Loucy (cell line): ENCODE data around the gene XPNPEP2.

Experiments
- H2AFZ ChIP-seq: fragments of 200-600 bp; sonication (generic); 2 replicates; pipeline ENCODE4 v1.6.0; 2016; ENCODE audit warnings: antibody characterized with exemption, mild to moderate bottlenecking, low read length, moderate library complexity
- H3F3A ChIP-seq: fragments of 200-600 bp; 2 replicates; pipeline ENCODE4 v1.6.0; 2016; ENCODE audit warnings: antibody characterized with exemption, low read depth, mild to moderate bottlenecking
- H3K27me3 ChIP-seq: fragments of 200-600 bp; sonication (generic); 2 replicates; pipeline ENCODE4 v1.6.1; 2014; ENCODE audit warnings: low read length, mild to moderate bottlenecking; ENCODE audit not compliant: insufficient read depth, poor library complexity, severe bottlenecking
- H3K36me3 ChIP-seq: fragments of 200-600 bp; sonication (generic); 2 replicates; pipeline ENCODE4 v1.6.1; 2016; ENCODE audit warnings: low read length; ENCODE audit not compliant: insufficient read depth
- H3K4me1 ChIP-seq: fragments of 200-600 bp; sonication (generic); 2 replicates; pipeline ENCODE4 v1.5.1; 2014; ENCODE audit warnings: low read length, mild to moderate bottlenecking; ENCODE audit not compliant: insufficient read depth, poor library complexity, severe bottlenecking
- H3K4me2 ChIP-seq: fragments of 200-600 bp; sonication (generic); 2 replicates; pipeline ENCODE4 v1.6.0; 2014; ENCODE audit warnings: antibody characterized with exemption, low read length, low read depth, mild to moderate bottlenecking; ENCODE audit not compliant: poor library complexity, severe bottlenecking
- H3K4me3 ChIP-seq: fragments of 200-600 bp; sonication (generic); 2 replicates; pipeline ENCODE4 v1.5.1; 2014; ENCODE audit warnings: low read length, mild to moderate bottlenecking, mixed read lengths; ENCODE audit not compliant: poor library complexity, severe bottlenecking
- H3K79me2 ChIP-seq: fragments of 200-600 bp; sonication (generic); 2 replicates; pipeline ENCODE4 v1.6.1; 2014; ENCODE audit warnings: low read length; ENCODE audit not compliant: insufficient read depth
- H3K9ac ChIP-seq: fragments of 200-600 bp; sonication (generic); 2 replicates; pipeline ENCODE4 v1.6.0; 2014; ENCODE audit warnings: mild to moderate bottlenecking, low read depth, low read length, moderate library complexity; ENCODE audit not compliant: poor library complexity, severe bottlenecking
- H3K9me2 ChIP-seq: fragments of 200-600 bp; sonication (generic); replicated peaks from 2 replicates; pipeline ENCODE4 v1.6.1; 2016; ENCODE audit warnings: low read depth, low read length, mixed read lengths
- H3K9me3 ChIP-seq: fragments of 200-600 bp; sonication (generic); 2 replicates; pipeline ENCODE4 v1.6.1; 2014; ENCODE audit warnings: mild to moderate bottlenecking, antibody characterized with exemption, low read length, low read depth; ENCODE audit not compliant: insufficient read depth
- H4K20me1 ChIP-seq: fragments of 200-600 bp; sonication (generic); 2 replicates; pipeline ENCODE4 v1.6.0; 2014; ENCODE audit warnings: antibody characterized with exemption, low read length, mild to moderate bottlenecking; ENCODE audit not compliant: insufficient read depth, poor library complexity, severe bottlenecking
- EZH2phosphoT487 ChIP-seq: fragments of 200-600 bp; IDR thresholded peaks from 2 replicates; pipeline ENCODE4 v1.6.1; 2018; ENCODE audit warnings: antibody characterized with exemption, mild to moderate bottlenecking, moderate library complexity, borderline replicate concordance
- TF ChIP-seq, protein P1 (sequence below): fragments of 200-600 bp; sonication (generic); conservative IDR thresholded peaks from 2 replicates; pipeline ENCODE4 v1.5.1; 2014; ENCODE audit warnings: mild to moderate bottlenecking, antibody characterized with exemption, low read length

The XPNPEP2 gene

DNA sequence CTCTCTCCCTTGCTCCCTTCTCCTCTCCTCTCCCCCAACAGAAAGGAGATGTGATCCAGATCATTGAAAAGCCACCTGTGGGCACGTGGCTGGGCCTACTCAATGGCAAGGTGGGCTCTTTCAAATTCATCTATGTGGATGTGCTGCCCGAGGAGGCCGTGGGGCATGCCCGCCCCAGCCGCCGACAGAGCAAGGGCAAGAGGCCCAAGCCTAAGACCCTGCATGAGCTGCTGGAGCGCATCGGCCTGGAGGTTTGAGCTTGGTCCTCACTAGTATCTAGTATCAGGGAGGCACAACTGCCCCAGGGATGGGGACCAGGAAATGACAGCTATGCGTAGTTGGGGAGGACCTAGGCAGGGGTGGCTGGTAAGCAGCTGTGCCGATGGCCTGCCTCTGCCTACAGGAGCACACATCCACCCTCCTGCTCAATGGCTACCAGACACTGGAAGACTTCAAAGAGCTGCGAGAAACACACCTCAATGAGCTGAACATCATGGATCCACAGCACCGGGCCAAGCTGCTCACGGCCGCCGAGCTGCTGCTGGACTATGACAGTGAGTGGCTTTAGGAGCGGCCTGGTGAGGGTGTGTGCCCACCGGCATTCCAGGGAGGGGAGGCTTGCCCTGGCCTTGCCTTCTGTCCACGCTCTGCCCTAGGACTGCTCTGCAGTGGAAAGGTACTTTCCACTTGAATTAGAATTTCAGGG, 54.0 kb downstream of the XPNPEP2 start:
- H3K9ac ChIP-seq, result no peak overlapping the region
- H3K4me3 ChIP-seq, result no peak overlapping the region
- peaks cover 8% of the 10 kb centered on the region for H3K4me1 ChIP-seq
- H3K79me2 ChIP-seq, result peaks cover 29% of the 10 kb centered on the region; the same call in 1 of the 2 replicates
- H2AFZ ChIP-seq, result no peak overlapping the region
- H3F3A ChIP-seq, result no peaks in the 10 kb centered on the region
- H3K9me3 ChIP-seq, result no peaks in the 10 kb centered on the region
- peaks cover 38% of the 10 kb centered on the region for H4K20me1 ChIP-seq
- no peaks in the 10 kb centered on the region for H3K9me2 ChIP-seq
- TF ChIP-seq, protein P1, sequence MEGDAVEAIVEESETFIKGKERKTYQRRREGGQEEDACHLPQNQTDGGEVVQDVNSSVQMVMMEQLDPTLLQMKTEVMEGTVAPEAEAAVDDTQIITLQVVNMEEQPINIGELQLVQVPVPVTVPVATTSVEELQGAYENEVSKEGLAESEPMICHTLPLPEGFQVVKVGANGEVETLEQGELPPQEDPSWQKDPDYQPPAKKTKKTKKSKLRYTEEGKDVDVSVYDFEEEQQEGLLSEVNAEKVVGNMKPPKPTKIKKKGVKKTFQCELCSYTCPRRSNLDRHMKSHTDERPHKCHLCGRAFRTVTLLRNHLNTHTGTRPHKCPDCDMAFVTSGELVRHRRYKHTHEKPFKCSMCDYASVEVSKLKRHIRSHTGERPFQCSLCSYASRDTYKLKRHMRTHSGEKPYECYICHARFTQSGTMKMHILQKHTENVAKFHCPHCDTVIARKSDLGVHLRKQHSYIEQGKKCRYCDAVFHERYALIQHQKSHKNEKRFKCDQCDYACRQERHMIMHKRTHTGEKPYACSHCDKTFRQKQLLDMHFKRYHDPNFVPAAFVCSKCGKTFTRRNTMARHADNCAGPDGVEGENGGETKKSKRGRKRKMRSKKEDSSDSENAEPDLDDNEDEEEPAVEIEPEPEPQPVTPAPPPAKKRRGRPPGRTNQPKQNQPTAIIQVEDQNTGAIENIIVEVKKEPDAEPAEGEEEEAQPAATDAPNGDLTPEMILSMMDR, result no peak
- no peak for TF ChIP-seq EZH2phosphoT487
- H3K27me3 ChIP-seq, result no peaks in the 10 kb centered on the region
- H3K36me3 ChIP-seq, result peaks cover 70% of the 10 kb centered on the region; the same call in 1 of the 2 replicates
- no peak overlapping the region for H3K4me2 ChIP-seq

DNA sequence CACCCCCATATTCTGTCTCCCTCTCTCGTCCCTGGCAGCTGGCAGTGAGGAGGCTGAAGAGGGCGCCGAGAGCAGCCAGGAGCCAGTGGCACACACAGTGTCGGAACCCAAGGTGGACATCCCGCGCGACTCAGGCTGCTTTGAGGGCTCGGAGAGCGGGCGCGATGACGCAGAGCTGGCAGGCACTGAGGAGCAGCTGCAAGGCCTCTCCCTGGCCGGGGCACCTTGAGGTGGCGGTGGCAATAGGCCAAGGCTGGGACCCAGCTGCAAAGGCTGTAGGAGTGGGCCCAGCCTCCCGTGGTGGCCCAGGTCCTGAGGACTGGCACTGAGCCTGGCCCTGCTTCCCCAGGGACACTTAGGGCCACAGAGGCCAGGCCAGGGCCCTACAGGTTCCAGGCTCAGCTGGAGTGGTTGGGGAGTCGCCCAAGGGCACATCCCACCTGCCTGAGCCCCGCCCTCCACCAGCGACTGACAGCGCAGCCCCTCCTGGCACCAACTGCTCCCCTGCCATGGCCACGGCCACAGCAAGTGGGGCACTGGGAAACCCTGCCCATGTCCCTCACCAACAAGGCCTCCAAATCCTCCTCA, 54.9 kb downstream of the XPNPEP2 start:
- Histone ChIP-seq H3K36me3 (peaks cover 65% of the 10 kb centered on the region; the same call in 1 of the 2 replicates), H3K4me3 (no peak overlapping the region), H3K4me2 (no peak overlapping the region), H2AFZ (no peak overlapping the region), H4K20me1 (peaks cover 32% of the 10 kb centered on the region), H3K9me2 (no peaks in the 10 kb centered on the region), H3K27me3 (no peaks in the 10 kb centered on the region), H3K79me2 (peaks cover 19% of the 10 kb centered on the region; the same call in 1 of the 2 replicates), H3F3A (no peaks in the 10 kb centered on the region), H3K9ac (no peak overlapping the region), H3K4me1 (peaks cover 16% of the 10 kb centered on the region), H3K9me3 (no peaks in the 10 kb centered on the region)
- TF ChIP-seq, protein P1, result no peak
- no peak for TF ChIP-seq EZH2phosphoT487

DNA sequence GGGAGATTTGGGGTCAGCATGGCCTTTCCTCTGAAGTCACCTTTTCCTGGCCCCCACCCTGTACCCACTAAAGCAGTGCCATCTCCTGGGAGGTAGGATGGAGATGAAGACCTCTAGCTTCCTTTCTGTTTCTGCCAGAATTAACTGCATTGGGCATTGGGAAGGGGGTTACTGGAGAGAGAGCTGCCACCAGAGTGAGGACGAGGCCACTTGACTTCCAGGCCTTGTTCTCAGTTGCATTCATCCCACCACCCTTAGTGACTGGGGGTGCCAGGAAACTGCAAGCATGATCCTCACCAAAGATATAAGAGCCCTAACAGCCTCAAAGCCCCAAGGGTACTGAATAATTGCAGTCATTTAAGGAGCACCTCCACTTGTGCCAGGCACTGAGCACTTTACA, 56.8 kb downstream of the XPNPEP2 start:
- no peaks in the 10 kb centered on the region for H3F3A ChIP-seq
- peaks cover 5% of the 10 kb centered on the region; the same call in 1 of the 2 replicates for H3K79me2 ChIP-seq
- H3K27me3 ChIP-seq, result no peaks in the 10 kb centered on the region
- H2AFZ ChIP-seq, result no peak overlapping the region
- TF ChIP-seq, protein P1, result no peak
- no peak for TF ChIP-seq EZH2phosphoT487
- no peak overlapping the region for H3K4me2 ChIP-seq
- H3K9me2 ChIP-seq, result no peaks in the 10 kb centered on the region
- peaks cover 21% of the 10 kb centered on the region for H4K20me1 ChIP-seq
- peaks cover 58% of the 10 kb centered on the region; the same call in 1 of the 2 replicates for H3K36me3 ChIP-seq
- H3K4me1 ChIP-seq, result peaks cover 30% of the 10 kb centered on the region
- no peak overlapping the region for H3K9ac ChIP-seq
- no peak overlapping the region for H3K4me3 ChIP-seq
- no peaks in the 10 kb centered on the region for H3K9me3 ChIP-seq
